ENCODE results near the gene TRABD2B.

TRABD2B gene

GRCh38 chr1:47992720-47993415 lies 4.3 kb downstream of the TRABD2B start:
- no peak for DNase-seq (ENCODE audit: low read depth in 3 of 3)

DNA sequence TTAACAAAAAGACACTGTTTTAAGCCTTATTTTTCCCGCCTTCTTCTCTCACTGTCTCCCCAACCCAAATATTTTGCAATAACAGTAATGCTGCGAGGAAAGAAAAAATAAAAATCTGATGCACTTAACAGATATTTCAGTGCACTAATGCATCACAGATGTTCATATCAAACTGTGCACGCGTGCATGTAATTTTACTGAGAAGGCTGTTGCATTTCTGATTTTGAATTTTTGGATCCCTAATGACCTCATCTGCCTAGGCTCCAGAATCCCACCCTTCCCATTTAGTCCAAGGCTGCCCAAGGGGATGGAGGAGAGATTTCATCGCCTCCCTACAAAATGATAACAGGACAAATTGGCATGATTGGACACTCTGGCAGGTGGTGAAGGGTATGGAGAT lies 5.5 kb downstream of the TRABD2B start:
- DNase-seq (ENCODE audit: low read depth in 3 of 3) = no peak

DNA sequence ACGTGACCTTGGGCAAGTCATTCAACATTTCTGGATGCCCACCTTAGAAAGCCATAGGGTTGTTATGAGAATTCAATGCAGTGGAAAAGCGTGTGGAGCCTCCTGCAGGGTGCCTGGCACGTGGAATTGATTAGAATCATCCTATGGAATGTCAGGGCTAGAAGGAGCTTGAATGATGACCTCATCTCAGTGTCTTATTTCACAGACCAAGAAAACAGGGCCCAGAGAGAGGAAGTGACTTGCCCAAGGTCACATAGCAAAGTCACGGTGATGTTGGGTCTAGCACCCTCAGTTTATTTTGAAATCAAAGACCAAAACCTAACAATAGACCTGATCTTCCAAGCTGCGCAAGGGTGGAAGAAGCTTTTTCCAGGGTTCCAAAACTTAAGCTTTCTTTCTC lies 6.0 kb downstream of the TRABD2B start:
- DNase-seq (ENCODE audit: low read depth in 3 of 3) = no peak

DNA sequence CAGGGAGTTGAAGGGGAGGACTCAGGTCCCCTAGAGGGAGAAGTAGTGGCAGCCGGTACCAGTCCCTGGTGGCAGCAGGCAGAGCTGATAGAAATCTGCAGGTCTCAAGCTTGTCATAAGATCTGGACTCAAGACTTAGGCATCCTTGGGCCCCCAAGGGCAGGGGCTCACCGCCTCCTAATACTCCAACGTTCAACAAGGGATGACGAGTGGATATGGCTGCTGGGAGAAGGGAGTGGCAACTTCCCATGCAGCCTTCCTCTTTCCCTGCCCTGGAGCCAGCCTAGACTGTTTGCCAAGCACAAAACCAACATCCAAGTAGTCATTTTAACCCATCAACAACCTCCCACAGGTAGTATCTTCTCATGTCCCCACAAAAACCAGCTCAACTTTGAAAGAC lies 6.9 kb downstream of the TRABD2B start:
- DNase-seq (ENCODE audit: low read depth in 3 of 3) = no peak

GRCh38 chr1:47987601-47988000 lies 9.6 kb downstream of the TRABD2B start:
- DNase-seq (ENCODE audit: low read depth in 3 of 3) = no peak

GRCh38 chr1:47986761-47987200 lies 10.4 kb downstream of the TRABD2B start:
- DNase-seq (ENCODE audit: low read depth in 3 of 3) = no peak

DNA sequence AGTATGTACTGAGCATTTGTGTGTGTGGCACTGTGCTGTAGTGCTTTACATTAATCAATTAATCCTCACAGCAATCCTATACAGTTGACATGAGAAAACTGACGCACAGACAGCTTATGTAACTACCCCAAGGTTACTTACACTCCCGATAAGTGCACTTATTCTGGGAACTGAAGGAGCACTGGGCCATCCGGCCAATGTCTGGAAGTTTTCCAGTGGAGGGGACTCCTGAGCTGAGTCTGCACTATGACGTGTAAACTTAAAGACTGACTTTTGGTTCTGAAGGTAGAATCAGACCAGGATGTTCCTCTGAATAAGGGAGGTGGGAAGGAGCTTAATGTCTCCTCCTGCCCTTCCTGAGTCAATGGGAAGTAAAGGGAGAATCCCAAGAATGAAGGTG lies 12.2 kb downstream of the TRABD2B start:
- DNase-seq (ENCODE audit: low read depth in 3 of 3) = no peak

DNA sequence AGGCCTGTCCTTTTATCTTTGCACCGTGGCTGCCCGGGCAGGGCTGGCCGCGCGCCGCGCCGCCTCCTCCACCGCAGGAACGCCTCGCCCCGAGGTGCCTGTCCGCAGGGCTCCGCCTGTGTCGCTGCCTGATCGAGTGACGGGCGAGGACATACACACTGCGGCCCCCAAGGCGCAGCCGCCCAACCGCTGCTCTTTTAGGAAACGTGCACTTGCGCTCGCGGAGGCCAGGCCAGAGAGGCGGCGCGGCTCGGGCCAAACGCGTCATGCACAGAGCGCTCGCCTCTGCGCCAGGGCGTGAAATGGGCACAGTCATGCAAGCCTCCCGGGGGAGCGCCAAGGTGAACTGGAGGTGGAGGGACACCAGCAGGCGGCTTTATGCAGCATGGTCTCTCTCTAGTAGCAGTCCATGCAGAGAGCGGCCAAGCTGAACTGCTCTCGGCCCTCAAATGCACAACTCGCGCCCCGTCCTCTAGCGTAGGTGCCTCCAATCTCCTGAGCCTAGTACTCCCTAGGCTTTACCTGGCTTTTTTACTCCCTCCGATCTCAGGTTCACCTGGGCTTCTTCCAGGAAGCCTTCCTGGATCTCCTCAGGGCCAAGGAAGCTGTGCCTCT lies 12.9 kb downstream of the TRABD2B start:
- DNase-seq (ENCODE audit: low read depth in 3 of 3) = no peak

GRCh38 chr1:47983691-47984090 lies 13.5 kb downstream of the TRABD2B start:
- DNase-seq (ENCODE audit: low read depth in 3 of 3) = no peak

GRCh38 chr1:47981667-47982350 lies 15.4 kb downstream of the TRABD2B start:
- no peak for DNase-seq (ENCODE audit: low read depth in 3 of 3)

- no peak for DNase-seq (ENCODE audit: low read depth in 3 of 3)
Measured at GRCh38 chr1:47980501-47980900, 16.7 kb downstream of the TRABD2B start.

DNA sequence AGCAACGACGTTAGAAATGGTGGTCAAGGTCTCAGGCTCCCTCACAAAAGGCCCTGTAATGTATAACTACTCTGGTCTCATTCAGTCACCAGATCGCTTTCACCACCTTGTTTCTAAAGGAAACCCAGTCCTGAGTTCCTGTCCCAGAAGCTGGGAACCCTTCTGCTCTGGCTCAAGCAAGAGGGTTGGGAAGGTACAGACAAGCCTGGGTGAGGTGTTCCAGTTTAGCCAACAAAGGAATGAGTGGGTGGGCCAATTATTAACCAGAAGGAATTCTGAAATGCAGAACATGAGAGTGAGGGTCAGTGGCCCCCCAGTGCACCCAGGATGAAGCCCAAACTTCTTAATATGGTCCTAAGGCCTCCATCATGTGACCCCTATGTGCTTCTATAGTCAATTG lies 17.5 kb downstream of the TRABD2B start:
- DNase-seq (ENCODE audit: low read depth in 3 of 3) = no peak

- no peak for DNase-seq (ENCODE audit: low read depth in 3 of 3)
Measured at GRCh38 chr1:47978486-47978885, 18.7 kb downstream of the TRABD2B start.

DNA sequence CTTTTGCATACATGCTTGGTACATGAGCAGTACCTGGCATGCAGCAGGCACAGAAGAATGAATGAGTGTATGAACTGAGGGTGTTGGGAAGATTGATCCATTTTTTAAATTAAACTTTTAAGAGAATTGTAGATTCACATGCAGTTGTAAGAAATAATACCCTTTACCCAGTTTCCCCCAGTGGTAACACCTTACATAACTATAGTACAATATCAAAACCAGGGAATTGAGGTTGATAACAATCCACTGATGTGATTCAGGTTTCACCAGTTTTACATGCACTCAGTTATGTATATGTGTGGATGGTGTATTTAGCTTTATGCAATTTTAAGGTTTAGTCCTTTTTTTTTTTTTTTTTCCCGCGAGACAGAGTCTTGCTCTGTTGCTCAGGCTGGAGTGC lies 20.5 kb downstream of the TRABD2B start:
- DNase-seq (ENCODE audit: low read depth in 3 of 3) = no peak

DNA sequence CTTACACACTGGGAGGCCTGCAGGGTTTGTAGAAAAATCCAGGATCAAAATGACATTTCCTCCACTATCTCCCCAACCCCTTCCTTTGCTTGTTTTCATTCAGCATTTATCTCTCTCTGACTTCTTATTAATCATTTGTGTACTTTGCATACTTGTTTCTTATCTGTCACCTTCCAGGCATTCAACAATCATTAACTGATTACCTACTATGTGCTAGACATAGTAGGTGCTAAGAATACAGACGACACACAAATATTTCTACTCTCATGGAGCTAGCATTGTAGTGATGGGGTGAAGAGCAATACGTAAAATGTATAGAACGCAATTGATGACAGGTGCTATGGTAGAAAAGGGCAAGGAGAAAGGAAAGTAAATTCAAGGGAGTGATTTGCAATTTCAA lies 20.9 kb downstream of the TRABD2B start:
- no peak for DNase-seq (ENCODE audit: low read depth in 3 of 3)

GRCh38 chr1:47975302-47975921 lies 21.8 kb downstream of the TRABD2B start:
- no peak for DNase-seq (ENCODE audit: low read depth in 3 of 3)

GRCh38 chr1:47972864-47973432 lies 24.2 kb downstream of the TRABD2B start:
- DNase-seq (ENCODE audit: low read depth in 3 of 3) = no peak

- DNase-seq (ENCODE audit: low read depth in 3 of 3) = no peak
Measured at GRCh38 chr1:47971385-47972160, 25.6 kb downstream of the TRABD2B start.

- no peak for DNase-seq (ENCODE audit: low read depth in 3 of 3)
Measured at GRCh38 chr1:47970882-47971281, 26.3 kb downstream of the TRABD2B start.

DNA sequence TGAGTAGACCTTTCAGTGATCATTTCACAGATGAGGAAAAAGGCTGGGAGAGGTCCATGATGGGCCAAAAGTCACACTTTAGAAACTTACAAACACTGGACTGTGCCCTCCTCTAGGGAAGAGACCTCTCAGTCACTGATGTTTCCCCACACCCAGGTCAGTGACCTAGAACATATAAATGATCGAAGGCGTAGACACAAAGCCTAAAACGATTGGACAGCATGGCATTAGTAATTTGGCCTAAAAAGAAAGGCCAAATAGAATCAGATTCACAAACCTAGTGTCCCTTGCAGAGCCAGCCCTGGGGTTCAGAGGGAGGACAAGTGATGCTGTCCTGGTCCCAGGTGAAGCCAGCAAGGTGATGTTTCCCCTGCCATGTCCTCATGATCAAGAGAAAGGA lies 27.7 kb downstream of the TRABD2B start:
- DNase-seq (ENCODE audit: low read depth in 3 of 3) = no peak

GRCh38 chr1:47968556-47968888 lies 28.7 kb downstream of the TRABD2B start:
- DNase-seq (ENCODE audit: low read depth in 3 of 3) = no peak
